ENCODE measurements around the gene RDH5. TPM values are rescaled to one million over a fixed set of nuclear protein-coding genes. Genes with fewer than 3 reads are reported as not detected.

RDH5 gene
- total RNA-seq, 2 donors from 2014 or later, result 7.3 to 9.3 TPM

DNA sequence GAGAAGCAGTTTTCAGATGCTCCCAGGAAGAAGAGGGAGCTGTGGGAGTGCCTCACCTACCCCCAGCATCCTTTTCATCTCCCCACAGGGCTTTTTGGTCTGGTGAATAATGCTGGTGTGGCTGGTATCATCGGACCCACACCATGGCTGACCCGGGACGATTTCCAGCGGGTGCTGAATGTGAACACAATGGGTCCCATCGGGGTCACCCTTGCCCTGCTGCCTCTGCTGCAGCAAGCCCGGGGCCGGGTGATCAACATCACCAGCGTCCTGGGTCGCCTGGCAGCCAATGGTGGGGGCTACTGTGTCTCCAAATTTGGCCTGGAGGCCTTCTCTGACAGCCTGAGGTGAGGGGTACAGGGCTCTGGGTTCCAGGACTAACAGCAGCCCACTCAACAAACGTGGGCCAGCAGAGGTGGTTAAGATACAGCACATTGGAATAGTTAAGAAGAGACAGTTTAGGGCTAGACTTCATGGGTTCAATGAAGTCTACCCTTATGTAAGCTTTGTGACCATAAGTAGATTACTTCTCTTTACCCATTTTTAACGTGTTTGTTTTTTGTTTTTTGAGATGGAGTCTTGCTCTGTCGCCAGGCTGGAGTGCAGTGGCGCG is 1.5 kb downstream of the RDH5 start:
- Mint-ChIP-seq H3K27ac (no peak overlapping the region), H3K27me3 (ENCODE audit: low read depth) (no peaks in the 10 kb centered on the region), H3K36me3 (ENCODE audit: insufficient read depth in 2 of 2) (peaks cover 0 to 2% of the 10 kb centered on the region in 2 donors), H3K9me3 (no peaks in the 10 kb centered on the region), H3K4me1 (ENCODE audit: low read depth) (peaks cover 32% of the 10 kb centered on the region), H3K4me3 (no peak overlapping the region)
- DNase-seq (no peak), ATAC-seq (replicated peaks in 1 of 2) (no peak)

DNA sequence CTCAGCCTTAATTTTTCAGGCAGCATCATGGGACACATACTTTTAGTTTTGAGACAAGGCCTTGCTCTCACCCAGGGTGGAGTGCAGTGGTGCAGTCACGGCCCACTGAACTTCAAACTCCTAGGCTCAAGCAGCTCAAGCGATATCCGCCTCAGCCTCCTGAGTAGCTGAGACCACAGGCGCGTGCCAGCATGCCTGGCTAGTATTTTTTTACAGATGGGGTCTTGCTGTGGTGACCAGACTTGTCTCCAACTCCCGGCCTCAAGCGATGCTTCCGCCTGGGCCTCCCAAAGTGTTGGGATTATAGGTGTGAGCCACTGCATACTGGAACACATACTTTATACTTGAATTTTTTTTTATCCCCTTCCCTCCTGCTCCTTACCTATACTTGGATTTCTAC is 2.8 kb downstream of the RDH5 start:
- peaks cover 0 to 2% of the 10 kb centered on the region in 2 donors for H3K36me3 Mint-ChIP-seq (ENCODE audit: insufficient read depth in 2 of 2)
- peaks cover 31% of the 10 kb centered on the region for H3K4me1 Mint-ChIP-seq (ENCODE audit: low read depth)
- no peak overlapping the region for H3K27ac Mint-ChIP-seq
- no peaks in the 10 kb centered on the region for H3K9me3 Mint-ChIP-seq
- H3K27me3 Mint-ChIP-seq (ENCODE audit: low read depth), result no peaks in the 10 kb centered on the region
- H3K4me3 Mint-ChIP-seq, result no peak overlapping the region
- ATAC-seq (replicated peaks in 1 of 2) (no peak), DNase-seq (no peak)

DNA sequence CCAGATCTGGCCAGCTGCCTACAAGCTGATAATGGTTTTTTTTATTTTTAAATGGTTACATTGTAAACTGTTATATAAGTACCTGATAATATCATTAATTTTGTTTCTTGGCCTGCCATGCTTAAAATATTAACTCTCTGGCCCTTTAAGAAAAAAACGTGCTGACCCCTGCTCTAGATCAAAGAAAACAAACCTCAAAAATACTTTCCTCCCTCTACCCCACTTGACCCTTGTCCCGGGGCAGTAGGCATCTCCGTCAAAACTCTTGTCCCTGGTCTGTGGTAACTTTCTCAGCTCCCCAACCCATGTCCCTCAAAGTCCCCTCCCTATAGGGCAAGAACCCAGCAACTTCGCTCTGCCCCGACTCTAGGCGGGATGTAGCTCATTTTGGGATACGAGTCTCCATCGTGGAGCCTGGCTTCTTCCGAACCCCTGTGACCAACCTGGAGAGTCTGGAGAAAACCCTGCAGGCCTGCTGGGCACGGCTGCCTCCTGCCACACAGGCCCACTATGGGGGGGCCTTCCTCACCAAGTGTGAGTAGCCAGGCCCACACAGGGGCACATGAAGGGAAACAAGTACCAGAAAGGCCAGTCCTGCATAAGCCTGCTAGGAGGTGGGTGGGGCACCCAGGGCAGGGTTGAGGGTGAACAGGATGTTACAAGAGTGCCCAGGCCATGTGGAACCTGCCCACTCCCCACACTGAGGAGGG is 3.5 kb downstream of the RDH5 start:
- Mint-ChIP-seq H3K36me3 (ENCODE audit: insufficient read depth in 2 of 2) (peaks cover 0 to 2% of the 10 kb centered on the region in 2 donors), H3K4me3 (no peak overlapping the region), H3K4me1 (ENCODE audit: low read depth) (peaks cover 24% of the 10 kb centered on the region), H3K27ac (no peak overlapping the region), H3K9me3 (no peaks in the 10 kb centered on the region), H3K27me3 (ENCODE audit: low read depth) (no peaks in the 10 kb centered on the region)
- DNase-seq (no peak), ATAC-seq (replicated peaks in 1 of 2) (no peak)

DNA sequence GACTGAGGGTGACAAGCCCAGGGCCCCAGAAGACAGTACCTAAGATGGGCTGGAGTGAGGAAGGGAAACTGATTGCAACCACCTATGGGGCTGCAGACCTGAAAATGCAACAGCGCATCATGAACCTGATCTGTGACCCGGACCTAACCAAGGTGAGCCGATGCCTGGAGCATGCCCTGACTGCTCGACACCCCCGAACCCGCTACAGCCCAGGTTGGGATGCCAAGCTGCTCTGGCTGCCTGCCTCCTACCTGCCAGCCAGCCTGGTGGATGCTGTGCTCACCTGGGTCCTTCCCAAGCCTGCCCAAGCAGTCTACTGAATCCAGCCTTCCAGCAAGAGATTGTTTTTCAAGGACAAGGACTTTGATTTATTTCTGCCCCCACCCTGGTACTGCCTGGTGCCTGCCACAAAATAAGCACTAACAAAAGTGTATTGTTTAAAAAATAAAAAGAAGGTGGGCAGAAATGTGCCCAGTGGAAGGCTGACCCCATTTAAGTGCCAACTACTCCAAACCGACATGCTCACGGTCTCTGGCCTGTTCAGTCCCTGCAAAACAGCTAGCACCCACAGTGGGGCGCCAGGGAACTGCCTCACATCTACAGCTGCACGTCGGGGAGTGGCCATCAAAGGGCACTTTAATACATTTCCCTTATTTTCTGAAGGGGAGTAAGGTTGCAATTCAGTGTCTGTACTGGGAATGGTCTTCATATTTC is 4.2 kb downstream of the RDH5 start:
- Mint-ChIP-seq H3K27ac (peak overlapping the region; percentile 27), H3K4me3 (no peak overlapping the region), H3K9me3 (no peaks in the 10 kb centered on the region), H3K27me3 (ENCODE audit: low read depth) (no peaks in the 10 kb centered on the region), H3K36me3 (ENCODE audit: insufficient read depth in 2 of 2) (peaks cover 0 to 2% of the 10 kb centered on the region in 2 donors), H3K4me1 (ENCODE audit: low read depth) (peaks cover 21% of the 10 kb centered on the region)
- DNase-seq, result peak; percentile 73 to 74
- peak; percentile 27 to 30 for ATAC-seq (replicated peaks in 1 of 2)

DNA sequence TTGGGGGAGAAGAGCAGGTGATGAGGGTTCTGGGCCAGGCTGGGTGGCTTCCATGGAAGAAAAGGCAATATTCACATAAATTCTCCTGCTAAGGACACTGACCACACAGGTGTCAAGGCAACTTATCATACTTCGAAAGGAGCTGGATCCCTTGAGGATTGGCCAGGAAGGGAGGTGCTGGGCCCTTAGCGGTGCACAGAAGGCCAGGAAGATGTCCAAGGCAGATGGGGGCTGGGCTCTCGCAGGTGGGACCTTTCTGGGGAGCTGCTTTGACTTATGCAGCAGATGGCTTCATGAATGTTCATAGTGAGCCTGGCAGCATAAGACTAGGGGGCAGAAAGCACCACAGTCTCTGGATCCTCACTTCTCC is 4.7 kb downstream of the RDH5 start:
- Mint-ChIP-seq H3K27ac (peak overlapping the region; percentile 27), H3K27me3 (ENCODE audit: low read depth) (no peaks in the 10 kb centered on the region), H3K4me1 (ENCODE audit: low read depth) (peaks cover 26% of the 10 kb centered on the region), H3K4me3 (no peak overlapping the region), H3K36me3 (ENCODE audit: insufficient read depth in 2 of 2) (peaks cover 0 to 2% of the 10 kb centered on the region in 2 donors), H3K9me3 (no peaks in the 10 kb centered on the region)
- DNase-seq, result no peak
- no peak for ATAC-seq (replicated peaks in 1 of 2)

DNA sequence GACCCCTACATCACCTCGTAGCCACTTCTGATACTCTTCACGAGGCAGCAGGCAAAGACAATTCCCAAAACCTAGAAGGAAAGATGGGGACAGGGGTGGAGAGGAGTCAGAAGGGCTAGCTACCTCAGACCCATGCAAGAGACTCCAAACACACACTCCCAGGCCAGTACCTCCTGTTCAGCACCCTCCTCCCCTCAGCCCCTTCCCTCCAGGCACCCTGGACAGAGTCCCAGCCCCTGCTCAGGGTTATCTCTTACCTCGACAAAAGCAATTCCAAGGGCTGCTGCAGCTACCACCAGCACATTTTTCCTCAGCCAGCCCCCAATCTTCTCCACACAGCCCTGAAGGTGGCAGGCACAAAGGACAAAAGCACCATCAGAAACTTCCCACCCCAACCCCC is 5.4 kb downstream of the RDH5 start:
- Mint-ChIP-seq H3K4me3 (no peak overlapping the region), H3K27ac (no peak overlapping the region), H3K4me1 (ENCODE audit: low read depth) (peaks cover 33% of the 10 kb centered on the region), H3K27me3 (ENCODE audit: low read depth) (no peaks in the 10 kb centered on the region), H3K9me3 (no peaks in the 10 kb centered on the region), H3K36me3 (ENCODE audit: insufficient read depth in 2 of 2) (peaks cover 0 to 2% of the 10 kb centered on the region in 2 donors)
- no peak for DNase-seq
- no peak for ATAC-seq (replicated peaks in 1 of 2)

DNA sequence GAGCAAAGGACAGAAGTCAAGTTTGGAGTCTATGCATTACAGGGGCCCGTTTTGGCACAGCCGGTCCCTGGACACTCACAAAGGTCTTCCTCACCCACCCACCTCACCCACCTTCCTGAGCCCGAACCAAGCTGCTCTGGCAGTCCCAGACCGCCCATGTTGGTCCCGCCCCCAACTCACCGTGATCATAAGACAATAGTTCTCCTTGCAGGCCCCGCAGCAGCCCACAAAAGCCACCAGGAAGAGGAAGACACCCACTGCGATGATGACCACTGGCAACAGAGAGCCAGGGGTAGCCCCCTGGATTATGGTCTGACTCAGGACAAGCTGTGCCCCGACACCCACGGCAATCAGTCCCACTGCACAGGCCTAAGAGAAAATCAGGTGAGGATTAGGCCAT is 6.8 kb downstream of the RDH5 start:
- ATAC-seq (replicated peaks in 1 of 2) (no peak), DNase-seq (no peak)
- Mint-ChIP-seq H3K4me1 (ENCODE audit: low read depth) (peaks cover 36% of the 10 kb centered on the region), H3K9me3 (no peaks in the 10 kb centered on the region), H3K27ac (peak overlapping the region; percentile 74), H3K27me3 (ENCODE audit: low read depth) (no peaks in the 10 kb centered on the region), H3K36me3 (ENCODE audit: insufficient read depth in 2 of 2) (peaks cover 0 to 2% of the 10 kb centered on the region in 2 donors), H3K4me3 (peak overlapping the region; percentile 68 to 88)

DNA sequence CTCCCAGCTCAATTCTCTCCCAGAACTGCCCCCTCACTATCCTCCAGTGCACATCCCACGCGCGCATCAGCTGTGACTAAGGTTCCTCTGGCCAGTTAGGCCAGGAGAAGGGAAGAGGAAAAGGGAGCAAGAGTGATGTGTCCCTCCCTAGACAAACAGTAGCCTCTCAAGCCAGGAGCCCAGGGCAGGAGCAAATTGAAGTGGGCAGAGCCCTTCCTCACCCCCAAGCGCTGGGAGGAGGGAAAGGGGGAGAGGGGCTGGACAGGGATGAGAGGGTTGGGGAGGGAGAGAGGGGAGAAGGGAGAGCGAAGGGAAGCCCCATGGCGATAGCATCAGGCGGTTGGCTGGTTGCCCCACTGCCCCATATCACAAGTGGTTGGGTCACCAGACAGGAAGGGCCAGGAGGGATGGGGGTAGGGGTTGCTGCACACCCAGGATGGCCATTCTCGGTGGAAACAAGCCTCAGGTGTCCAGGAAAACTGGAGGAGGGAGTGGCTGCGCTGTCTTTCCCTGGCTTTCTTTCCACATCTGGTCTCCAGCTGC is 7.5 kb downstream of the RDH5 start:
- DNase-seq (no peak), ATAC-seq (replicated peaks in 1 of 2) (no peak)
- Mint-ChIP-seq H3K9me3 (no peaks in the 10 kb centered on the region), H3K36me3 (ENCODE audit: insufficient read depth in 2 of 2) (peaks cover 0 to 2% of the 10 kb centered on the region in 2 donors), H3K27me3 (ENCODE audit: low read depth) (no peaks in the 10 kb centered on the region), H3K4me1 (ENCODE audit: low read depth) (peaks cover 36% of the 10 kb centered on the region), H3K27ac (peak overlapping the region; percentile 13), H3K4me3 (peak overlapping the region; percentile 68 to 88)

DNA sequence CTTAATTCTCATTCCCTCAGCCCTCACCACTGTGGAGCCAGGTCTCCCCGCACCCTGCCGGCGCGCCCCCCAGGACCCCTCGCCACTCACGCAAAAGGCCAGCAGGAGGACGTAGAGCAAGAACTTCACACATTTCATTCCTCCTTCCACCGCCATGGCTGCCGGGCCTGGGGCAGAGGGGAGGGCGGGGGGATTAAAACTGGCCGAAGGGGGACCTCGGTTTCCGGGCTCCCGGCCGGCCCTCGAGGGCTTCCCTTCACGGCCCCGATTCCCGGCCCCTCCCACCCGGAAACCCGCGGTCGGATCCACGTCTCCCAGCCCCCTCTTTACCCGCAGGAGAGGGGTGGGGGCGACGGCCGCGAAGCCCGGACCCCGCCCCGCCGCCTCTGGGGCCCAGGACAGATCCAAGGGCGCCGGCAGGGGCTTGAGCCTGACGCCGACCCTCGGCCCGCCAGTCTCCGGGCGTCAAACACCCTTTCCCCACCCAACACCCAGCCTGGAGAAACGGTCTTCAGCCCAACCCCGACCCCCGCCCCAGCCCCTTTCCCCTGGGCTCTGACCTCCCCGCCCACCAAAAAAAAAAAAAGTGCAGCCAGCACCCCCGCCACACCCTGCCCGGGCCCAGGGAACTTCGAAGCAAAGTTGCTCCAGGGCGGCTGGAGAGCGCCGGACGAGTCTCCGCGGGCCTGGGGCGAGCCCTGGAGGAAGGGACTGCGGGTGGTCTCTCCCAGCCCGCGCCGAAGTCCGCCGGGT is 8.2 kb downstream of the RDH5 start:
- no peak for DNase-seq
- Mint-ChIP-seq H3K4me3 (peak overlapping the region; percentile 68 to 88), H3K4me1 (ENCODE audit: low read depth) (peaks cover 36% of the 10 kb centered on the region), H3K27me3 (ENCODE audit: low read depth) (no peaks in the 10 kb centered on the region), H3K27ac (no peak overlapping the region), H3K36me3 (ENCODE audit: insufficient read depth in 2 of 2) (peaks cover 0 to 2% of the 10 kb centered on the region in 2 donors), H3K9me3 (no peaks in the 10 kb centered on the region)
- peak in 1 of 2 donors; percentile 5 for ATAC-seq (replicated peaks in 1 of 2)

DNA sequence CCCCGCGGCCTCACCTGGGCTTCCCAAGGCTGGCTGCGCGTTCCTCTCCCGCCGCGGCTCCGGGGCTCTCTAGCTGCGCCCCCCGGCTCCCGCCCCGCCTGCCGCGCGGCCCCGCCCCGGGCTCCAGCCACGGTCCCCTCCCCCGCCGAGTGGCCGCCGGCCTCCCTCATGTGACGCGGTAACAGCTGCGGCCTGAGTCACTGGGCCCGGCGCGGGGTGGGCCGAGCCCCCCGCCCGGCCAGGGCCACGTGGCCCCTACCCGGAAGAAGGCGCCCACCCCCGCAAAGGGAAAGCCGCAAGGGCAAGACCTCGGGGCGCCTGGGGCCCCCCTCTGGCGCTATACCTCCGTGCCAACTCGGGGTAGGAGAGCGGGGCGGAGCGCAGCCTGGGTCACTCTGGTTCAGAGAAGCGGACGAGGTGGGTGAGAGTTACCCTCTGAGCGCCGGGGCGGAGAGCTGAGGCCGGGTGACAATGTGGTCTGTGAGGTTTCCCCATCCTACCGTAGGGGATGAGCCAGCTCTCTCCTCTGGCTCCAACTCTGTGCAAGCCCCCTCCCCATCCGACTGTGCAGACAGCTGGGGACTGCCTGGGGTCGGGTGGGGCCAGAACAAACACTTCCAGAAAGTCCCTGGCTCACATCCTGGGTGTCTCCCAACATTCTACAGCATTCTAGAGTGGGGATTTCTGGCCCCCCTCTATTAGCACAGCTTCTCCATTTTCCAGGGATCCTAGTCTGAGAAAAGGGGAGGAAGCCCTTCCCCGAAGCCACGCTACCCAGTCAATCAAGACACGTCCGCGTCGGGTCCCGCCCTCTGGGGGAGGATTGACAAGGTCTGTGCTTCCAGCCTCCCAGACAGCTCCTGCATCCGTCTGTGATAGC is 9.0 kb downstream of the RDH5 start, which contains the start of gene CD63:
Gene CD63 (minus strand): TSS at position 71 of the 880 bp plus-strand sequence. CDS start 668 bp downstream, outside the sequence.
- Mint-ChIP-seq H3K9me3 (no peaks in the 10 kb centered on the region), H3K27me3 (ENCODE audit: low read depth) (no peaks in the 10 kb centered on the region), H3K4me1 (ENCODE audit: low read depth) (peaks cover 36% of the 10 kb centered on the region), H3K27ac (peak within 1 kb of the TSS; percentile 91), H3K4me3 (peak within 1 kb of the TSS; percentile 86 to 88), H3K36me3 (ENCODE audit: insufficient read depth in 2 of 2) (peaks cover 0 to 2% of the 10 kb centered on the region in 2 donors)
- DNase-seq (peak; percentile 84 to 85), ATAC-seq (replicated peaks in 1 of 2) (peak; percentile 78 to 79)

DNA sequence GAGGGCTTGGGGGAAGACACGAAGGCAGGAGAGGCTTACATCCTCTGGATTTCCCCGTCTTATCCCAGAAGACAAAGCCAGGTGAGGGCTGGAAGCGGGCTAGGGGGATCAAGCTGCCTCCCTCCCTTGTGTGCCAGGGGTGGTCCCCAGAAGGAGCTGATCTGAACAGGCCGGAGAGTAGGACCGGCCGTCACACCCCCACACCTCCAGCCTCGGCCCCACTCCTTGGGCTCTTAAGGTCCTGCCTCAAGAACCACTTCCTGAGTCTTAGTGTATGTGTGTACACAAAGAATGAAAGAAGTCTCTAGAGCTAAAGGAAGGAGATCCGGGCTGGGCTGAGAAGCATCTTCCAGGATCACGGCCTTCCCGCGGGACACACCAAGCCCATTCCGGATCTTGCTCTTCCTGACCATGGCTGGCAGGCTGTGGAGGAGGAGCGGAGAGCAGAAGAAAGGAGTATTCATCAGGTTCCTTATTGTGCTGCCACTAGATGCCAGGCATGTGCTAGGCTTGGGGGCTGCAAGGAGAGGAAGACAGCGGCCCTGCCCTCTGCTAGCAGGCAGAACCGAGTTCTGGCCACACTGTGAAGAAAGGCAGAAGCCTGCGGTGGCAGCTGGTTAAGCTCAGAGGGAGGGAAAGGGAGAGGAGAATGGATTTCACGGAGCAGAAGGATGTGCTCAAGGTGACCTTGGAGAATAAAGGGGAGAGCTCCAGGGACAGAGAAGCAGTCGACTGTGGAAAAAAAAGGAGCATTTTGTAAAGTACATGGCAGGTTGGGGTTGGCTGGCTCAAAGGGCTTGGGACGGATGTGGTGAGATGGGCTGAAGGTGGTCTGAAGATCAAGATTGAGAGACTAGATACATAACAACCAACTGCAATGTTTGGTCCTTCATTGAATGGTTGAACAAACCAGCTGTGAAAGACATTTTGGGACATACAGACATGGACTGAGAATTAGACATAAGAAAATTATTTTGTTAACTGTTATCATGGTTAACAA is 9.9 kb downstream of the RDH5 start:
- H3K36me3 Mint-ChIP-seq (ENCODE audit: insufficient read depth in 2 of 2), result peaks cover 0 to 2% of the 10 kb centered on the region in 2 donors
- H3K4me1 Mint-ChIP-seq (ENCODE audit: low read depth), result peaks cover 36% of the 10 kb centered on the region
- no peaks in the 10 kb centered on the region for H3K9me3 Mint-ChIP-seq
- ATAC-seq (replicated peaks in 1 of 2) (peak; percentile 54 to 56), DNase-seq (peak in 1 of 2 donors; percentile 45)
- H3K27ac Mint-ChIP-seq, result peak overlapping the region; percentile 91
- H3K4me3 Mint-ChIP-seq, result peak overlapping the region; percentile 86 to 88
- H3K27me3 Mint-ChIP-seq (ENCODE audit: low read depth), result no peaks in the 10 kb centered on the region

Measured in activated T-cell treated with anti-CD3 and anti-CD28 coated beads, Interleukin-2, amount 50 U/mL, for 72 hours (primary cell).